ENCODE measurements around the gene PLA2R1.

DNA sequence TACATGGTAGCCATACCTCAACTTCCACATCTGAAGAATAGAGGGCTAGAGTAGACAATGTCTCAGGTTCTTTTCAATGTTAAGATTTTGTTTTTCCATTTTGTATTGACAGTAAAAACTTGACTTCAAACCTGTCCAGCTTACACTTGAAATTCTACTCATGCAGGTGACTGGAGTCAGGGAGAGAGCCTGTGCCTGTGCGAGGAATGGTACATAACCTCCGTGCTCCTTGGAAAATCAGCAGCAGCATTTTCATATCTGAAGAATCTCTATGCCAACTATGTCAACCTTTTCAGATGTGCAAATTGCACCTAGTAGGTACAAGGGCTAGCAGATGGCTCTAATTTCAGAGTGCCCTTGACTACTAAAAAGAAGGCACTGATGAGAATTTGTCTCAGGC, 2.1 kb downstream of the PLA2R1 start:
- TF ChIP-seq, protein P1, sequence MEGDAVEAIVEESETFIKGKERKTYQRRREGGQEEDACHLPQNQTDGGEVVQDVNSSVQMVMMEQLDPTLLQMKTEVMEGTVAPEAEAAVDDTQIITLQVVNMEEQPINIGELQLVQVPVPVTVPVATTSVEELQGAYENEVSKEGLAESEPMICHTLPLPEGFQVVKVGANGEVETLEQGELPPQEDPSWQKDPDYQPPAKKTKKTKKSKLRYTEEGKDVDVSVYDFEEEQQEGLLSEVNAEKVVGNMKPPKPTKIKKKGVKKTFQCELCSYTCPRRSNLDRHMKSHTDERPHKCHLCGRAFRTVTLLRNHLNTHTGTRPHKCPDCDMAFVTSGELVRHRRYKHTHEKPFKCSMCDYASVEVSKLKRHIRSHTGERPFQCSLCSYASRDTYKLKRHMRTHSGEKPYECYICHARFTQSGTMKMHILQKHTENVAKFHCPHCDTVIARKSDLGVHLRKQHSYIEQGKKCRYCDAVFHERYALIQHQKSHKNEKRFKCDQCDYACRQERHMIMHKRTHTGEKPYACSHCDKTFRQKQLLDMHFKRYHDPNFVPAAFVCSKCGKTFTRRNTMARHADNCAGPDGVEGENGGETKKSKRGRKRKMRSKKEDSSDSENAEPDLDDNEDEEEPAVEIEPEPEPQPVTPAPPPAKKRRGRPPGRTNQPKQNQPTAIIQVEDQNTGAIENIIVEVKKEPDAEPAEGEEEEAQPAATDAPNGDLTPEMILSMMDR (conservative IDR thresholded peaks at IDR 0.05; ENCODE audit: low read length) = no peak
- no peak for TF ChIP-seq EZH2phosphoT487 (IDR thresholded peaks at IDR 0.05; ENCODE audit: borderline replicate concordance)

Data from Loucy (cell line).